IPS-15b (cell line): ENCODE data around the gene KCNAB2.

Source experiments
- H3K27me3 ChIP-seq: one replicate; pipeline ENCODE4 v1.6.1; 2013; ENCODE audit warnings: low read length; ENCODE audit not compliant: control insufficient read depth, insufficient read depth
- H3K36me3 ChIP-seq: one replicate; pipeline ENCODE4 v1.6.1; 2013; ENCODE audit warnings: low read length; ENCODE audit not compliant: control insufficient read depth, insufficient read depth
- H3K4me1 ChIP-seq: one replicate; pipeline ENCODE4 v1.6.1; 2013; ENCODE audit warnings: mild to moderate bottlenecking, low read length; ENCODE audit not compliant: control insufficient read depth, insufficient read depth
- H3K4me3 ChIP-seq: one replicate; pipeline ENCODE4 v1.5.1; 2013; ENCODE audit warnings: low read depth, low read length
- H3K9ac ChIP-seq: one replicate; pipeline ENCODE4 v1.6.1; 2013; ENCODE audit warnings: low read depth, mild to moderate bottlenecking, low read length
- H3K9me3 ChIP-seq: one replicate; pipeline ENCODE4 v1.6.1; 2013; ENCODE audit warnings: mild to moderate bottlenecking, low read length; ENCODE audit not compliant: control insufficient read depth, insufficient read depth

Gene KCNAB2

DNA sequence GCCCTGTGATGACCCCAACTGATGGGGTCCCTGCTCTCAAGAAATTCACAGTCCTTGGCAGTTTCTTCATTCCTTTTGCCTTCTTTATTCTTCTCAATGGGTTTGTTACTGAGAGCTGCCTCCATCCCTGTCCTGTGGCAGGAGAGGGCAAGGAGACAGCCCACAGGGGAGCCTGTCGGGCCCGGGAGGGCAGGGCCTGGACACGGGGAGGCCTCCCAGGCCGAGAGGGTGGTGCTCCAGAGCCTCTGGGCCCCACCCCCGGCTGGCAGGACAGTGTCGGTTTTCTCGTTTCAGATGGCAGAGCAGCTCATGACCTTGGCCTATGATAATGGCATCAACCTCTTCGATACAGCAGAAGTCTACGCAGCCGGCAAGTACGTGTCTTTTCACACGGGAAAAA is 36.2 kb downstream of the KCNAB2 start:
- H3K4me1 ChIP-seq: no peaks in the 10 kb centered on the region
- H3K27me3 ChIP-seq: no peaks in the 10 kb centered on the region
- H3K36me3 ChIP-seq: no peaks in the 10 kb centered on the region
- no peak overlapping the region for H3K4me3 ChIP-seq
- H3K9me3 ChIP-seq: no peaks in the 10 kb centered on the region
- H3K9ac ChIP-seq: no peak overlapping the region

DNA sequence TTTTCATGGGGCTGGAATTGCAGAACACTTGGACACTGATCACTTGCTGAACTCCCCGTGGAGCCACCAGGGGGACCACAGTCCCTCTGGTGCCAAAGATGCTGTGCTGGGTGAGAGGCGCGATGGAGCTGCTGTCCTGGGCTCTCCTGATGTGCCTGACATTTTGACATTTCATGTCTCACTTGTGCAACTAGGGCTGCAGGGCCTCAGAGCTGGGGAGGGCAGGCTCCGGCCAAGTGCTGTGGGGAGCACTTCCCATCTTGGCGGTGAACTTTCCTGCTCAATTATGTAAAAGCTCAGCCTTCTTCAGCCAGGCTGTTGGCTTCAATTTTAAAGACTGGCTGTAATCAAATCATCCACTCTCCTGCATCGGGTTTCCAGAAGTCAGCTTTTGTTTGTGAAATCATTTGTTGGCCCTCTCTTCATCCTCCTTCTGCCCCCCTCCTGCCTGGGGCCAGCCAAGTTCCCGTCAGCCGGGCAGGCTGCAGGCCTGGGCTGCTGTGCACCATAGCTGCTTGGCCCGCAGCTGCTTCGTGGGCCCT is 36.8 kb downstream of the KCNAB2 start:
- Histone ChIP-seq H3K9me3 (no peaks in the 10 kb centered on the region), H3K36me3 (no peaks in the 10 kb centered on the region), H3K9ac (no peak overlapping the region), H3K4me3 (no peak overlapping the region), H3K27me3 (no peaks in the 10 kb centered on the region), H3K4me1 (no peaks in the 10 kb centered on the region)

DNA sequence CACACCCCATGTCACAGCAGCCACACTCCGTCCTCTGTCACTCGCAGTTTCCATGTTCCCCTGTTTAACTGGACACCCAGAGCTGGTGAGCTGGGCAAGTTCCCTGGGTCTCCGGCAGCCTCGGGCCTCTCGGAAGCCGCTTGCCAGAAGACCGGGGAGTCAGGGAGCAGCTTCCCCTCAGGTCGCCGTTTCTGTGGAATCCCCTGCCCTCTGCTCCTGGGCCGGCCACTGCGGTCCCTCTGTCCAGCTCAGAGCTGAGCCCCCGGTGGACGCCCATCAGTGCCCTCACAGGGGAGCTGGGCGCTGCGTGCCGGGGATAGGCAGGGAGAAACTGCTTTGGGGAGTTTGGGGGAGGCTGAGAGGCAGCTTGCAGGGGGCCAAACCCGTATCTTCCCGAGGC is 37.7 kb downstream of the KCNAB2 start:
- Histone ChIP-seq H3K9ac (no peak overlapping the region), H3K4me1 (no peaks in the 10 kb centered on the region), H3K4me3 (no peak overlapping the region), H3K36me3 (no peaks in the 10 kb centered on the region), H3K9me3 (no peaks in the 10 kb centered on the region), H3K27me3 (no peaks in the 10 kb centered on the region)

DNA sequence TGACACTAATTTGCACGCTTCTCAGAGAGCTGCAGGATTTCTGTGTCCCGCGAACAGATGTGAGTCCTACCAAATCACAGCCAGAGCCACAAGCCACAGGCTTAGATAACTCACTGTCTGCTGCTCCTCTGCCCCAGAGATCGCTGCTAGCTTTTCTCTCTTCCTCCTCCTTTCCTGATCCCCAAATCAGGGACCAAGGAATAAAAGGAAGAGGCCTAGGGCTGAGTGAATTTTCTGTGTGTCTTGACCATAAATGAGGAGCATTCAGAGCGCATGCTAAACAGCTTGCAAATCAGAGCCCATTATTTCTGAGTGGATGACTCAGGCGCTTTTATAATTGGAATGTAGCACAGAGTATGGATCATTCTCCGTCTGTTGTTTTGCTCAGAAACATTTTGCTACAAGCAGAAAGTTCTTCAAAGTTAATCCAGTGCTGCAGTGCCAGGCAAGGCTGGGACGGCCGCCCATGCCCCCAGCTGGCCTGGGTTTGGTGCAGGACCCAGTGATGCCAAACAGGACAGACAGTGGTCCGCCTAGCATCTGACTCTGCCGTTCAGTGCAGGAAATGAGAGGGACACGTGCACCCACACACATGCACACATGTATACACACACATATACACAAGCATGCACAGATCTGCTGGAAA is 38.2 kb downstream of the KCNAB2 start:
- Histone ChIP-seq H3K4me3 (no peak overlapping the region), H3K36me3 (no peaks in the 10 kb centered on the region), H3K27me3 (no peaks in the 10 kb centered on the region), H3K9ac (peak overlapping the region; percentile 12), H3K9me3 (no peaks in the 10 kb centered on the region), H3K4me1 (no peaks in the 10 kb centered on the region)

DNA sequence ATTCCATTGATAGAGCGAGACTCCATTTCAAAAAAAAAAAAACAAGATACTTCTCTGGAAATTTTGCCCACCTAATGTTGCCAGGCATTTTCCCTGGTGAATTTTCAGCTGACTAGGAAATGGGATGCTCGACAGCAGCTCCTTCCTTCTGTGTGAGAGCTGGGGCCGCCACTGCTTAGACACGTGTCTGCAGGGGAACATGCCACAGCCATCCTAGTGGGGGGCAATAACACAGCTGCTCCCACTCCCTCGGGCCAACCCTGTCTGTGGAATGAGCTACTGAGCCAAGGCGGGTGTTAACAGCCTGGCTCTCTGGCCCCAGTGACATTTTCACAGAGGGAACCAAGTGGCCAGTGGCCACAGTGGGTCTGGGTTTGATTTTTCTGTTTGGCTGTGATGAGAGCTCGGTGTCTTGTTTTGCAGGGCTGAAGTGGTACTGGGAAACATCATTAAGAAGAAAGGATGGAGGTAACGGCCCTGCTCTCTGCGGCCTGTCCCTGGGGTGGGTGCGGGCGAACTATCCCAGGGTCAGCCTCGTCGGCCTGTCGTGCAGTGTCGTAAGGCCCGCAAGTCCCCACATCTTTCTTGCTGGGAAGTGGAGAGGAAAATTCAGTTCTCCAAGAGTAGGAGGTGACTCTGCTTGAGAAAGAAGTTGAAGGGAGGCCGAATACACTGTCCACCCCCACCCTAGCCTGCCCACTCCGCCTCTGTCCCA is 39.2 kb downstream of the KCNAB2 start:
- Histone ChIP-seq H3K9ac (no peak overlapping the region), H3K4me1 (no peaks in the 10 kb centered on the region), H3K27me3 (no peaks in the 10 kb centered on the region), H3K36me3 (no peaks in the 10 kb centered on the region), H3K4me3 (no peak overlapping the region), H3K9me3 (no peaks in the 10 kb centered on the region)

DNA sequence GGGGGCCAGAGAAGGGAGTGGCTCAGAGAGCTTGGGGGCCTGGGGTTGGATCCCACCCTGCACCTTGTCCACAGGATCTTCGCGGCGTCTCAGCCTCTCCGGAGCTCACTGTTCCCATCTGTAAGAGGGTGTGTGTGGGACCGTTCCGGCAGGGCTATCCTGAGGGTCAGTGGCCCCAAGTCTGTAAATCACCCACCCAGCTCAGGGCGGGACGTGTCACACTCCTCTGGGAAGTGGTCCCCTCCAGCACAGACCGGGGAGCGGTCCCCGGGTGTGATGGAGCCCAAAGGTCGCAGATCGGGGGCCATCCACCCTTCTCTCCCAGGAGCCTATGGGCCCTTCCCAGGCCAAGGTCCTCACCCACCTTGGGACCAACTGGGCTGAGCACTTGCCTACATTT is 40.0 kb downstream of the KCNAB2 start:
- Histone ChIP-seq H3K9ac (no peak overlapping the region), H3K27me3 (no peaks in the 10 kb centered on the region), H3K4me3 (no peak overlapping the region)

DNA sequence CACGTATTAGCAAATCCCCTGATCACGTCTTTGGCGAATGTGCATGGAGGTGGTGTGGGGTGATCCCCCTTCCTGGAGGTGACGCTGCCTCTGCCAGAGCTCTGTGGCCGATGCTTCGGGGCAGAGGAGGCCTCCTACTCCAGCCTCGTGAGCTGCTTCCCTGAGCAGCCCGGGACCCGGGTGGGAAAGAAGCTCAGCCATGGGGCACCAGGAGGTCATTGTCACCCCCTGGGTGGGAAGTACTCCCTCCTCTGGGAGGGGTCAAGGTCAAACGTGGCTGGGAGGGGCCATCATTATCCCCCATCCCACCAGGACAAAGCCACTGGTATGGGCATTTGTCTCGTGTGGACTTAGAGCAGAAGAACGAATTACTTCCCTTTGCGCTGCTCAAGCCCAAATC is 40.7 kb downstream of the KCNAB2 start:
- Histone ChIP-seq H3K36me3 (no peaks in the 10 kb centered on the region), H3K4me3 (no peak overlapping the region), H3K9me3 (no peaks in the 10 kb centered on the region), H3K4me1 (no peaks in the 10 kb centered on the region), H3K9ac (no peak overlapping the region), H3K27me3 (no peaks in the 10 kb centered on the region)

More for the DNA sequence above, 40.0 kb downstream of the KCNAB2 start:
- no peaks in the 10 kb centered on the region for H3K9me3 ChIP-seq
- H3K4me1 ChIP-seq: no peaks in the 10 kb centered on the region
- no peaks in the 10 kb centered on the region for H3K36me3 ChIP-seq

DNA sequence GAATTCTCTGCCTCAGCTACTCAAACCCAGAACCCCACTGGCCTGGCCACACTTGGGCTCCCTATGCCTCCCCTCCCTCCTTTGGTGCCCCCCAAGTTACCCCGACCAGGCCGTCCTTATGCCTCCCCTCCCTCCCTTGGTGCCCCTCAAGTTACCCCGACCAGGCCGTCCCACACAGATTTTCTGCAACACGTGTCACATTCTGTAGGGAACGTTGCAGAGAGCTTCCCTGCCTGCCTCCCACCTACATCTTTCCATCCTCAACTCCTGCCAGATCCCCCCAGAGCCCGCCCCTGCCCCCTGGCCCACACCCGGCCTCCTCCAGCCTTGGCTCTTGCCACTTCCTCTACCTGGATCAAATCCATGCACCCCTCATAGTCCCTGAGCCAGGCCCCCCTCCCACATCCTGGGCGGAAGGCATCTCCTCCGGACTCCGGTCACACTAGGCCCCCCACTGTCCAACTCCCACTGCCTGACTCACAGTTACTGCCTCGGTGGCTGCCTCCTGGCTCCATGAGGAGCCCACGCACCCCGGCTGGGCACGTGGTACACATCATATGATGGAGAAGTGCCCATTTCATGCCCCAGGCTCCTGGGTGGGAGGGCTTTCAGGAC is 41.2 kb downstream of the KCNAB2 start:
- no peak overlapping the region for H3K9ac ChIP-seq
- H3K4me1 ChIP-seq: no peaks in the 10 kb centered on the region
- H3K9me3 ChIP-seq: no peaks in the 10 kb centered on the region
- H3K36me3 ChIP-seq: no peaks in the 10 kb centered on the region
- no peaks in the 10 kb centered on the region for H3K27me3 ChIP-seq
- no peak overlapping the region for H3K4me3 ChIP-seq

DNA sequence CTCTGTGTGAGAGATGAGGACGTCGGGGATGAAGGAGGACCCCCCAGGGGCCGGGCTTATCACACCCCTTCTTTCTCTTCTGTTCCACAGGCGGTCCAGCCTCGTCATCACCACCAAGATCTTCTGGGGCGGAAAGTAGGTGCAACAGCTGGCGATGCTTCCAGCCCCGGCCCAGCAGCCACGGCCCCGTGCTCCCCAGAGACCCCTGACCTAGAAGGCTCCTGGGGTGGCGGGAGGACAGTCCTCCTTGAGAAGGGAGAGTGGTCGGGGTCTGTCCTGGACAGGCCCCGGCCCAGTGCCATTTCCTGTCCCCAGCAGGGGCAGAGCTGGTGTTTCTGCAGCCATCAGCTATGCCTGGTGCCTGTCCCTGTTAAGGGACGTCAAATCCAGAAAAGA is 41.7 kb downstream of the KCNAB2 start:
- no peaks in the 10 kb centered on the region for H3K36me3 ChIP-seq
- H3K9ac ChIP-seq: no peak overlapping the region
- H3K27me3 ChIP-seq: no peaks in the 10 kb centered on the region
- no peaks in the 10 kb centered on the region for H3K9me3 ChIP-seq
- H3K4me3 ChIP-seq: no peak overlapping the region
- H3K4me1 ChIP-seq: no peaks in the 10 kb centered on the region

DNA sequence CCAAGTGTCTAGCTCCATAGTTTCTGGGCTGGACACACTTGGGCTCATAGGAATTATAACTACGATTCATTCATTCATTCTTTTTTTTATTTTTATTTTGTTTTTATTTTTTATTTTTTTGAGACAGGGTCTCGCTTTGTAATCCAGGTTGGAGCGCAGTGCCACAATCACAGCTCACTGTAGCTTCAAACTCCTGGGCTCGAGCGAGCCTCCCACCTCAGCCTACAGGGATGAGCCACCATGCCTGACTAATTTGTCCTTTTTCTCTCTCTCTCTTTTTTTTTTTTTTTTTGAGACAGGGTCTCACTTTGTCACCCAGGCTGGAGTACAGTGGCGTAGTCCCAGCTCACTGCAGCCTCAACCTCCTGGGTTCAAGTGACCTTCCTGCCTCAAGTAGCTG is 42.3 kb downstream of the KCNAB2 start:
- H3K4me3 ChIP-seq: no peak overlapping the region
- H3K36me3 ChIP-seq: no peaks in the 10 kb centered on the region
- no peak overlapping the region for H3K9ac ChIP-seq
- H3K9me3 ChIP-seq: no peaks in the 10 kb centered on the region
- no peaks in the 10 kb centered on the region for H3K27me3 ChIP-seq
- no peaks in the 10 kb centered on the region for H3K4me1 ChIP-seq

DNA sequence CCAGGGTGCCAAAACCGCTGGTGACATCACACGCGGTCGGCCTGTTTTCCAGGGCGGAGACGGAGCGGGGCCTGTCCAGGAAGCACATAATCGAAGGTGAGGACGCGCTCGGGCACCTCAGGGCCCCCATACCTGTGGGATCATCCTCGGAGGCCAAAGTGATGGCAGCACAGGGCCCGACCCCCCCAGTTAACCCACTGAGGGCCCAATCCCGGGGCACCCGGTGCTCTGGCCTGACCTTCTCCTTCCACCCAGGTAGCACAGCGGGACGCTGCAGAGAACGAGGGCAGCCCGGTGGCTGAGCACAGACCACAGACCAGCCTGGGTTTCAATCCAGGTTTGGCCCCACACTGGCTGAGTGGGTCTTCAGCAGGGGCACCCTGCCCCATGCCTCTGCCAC is 43.3 kb downstream of the KCNAB2 start:
- Histone ChIP-seq H3K36me3 (no peaks in the 10 kb centered on the region), H3K9ac (no peak overlapping the region), H3K4me1 (no peaks in the 10 kb centered on the region), H3K27me3 (no peaks in the 10 kb centered on the region), H3K4me3 (no peak overlapping the region), H3K9me3 (no peaks in the 10 kb centered on the region)

DNA sequence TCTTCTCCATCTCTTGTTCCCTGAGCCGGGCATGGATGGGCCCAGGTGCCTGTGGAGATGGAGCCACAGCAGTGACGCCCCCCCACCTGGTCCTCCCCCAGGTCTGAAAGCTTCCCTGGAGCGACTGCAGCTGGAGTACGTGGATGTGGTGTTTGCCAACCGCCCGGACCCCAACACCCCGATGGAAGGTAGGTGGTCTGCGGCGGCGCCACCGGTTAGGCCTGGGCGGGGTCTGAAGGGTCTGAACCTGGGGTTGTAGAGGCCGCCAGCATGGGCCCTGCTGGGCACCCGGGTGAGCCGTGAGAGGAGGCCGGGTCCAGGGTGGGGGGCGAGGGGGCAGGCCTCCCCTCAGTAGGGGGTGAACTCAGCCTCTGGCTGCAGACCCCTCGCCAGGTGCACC is 44.6 kb downstream of the KCNAB2 start:
- Histone ChIP-seq H3K9me3 (no peaks in the 10 kb centered on the region), H3K9ac (no peak overlapping the region), H3K36me3 (peaks cover 2% of the 10 kb centered on the region), H3K4me3 (no peak overlapping the region), H3K4me1 (no peaks in the 10 kb centered on the region), H3K27me3 (no peaks in the 10 kb centered on the region)
